NCI-H774 (cell line): ENCODE measurements around the gene GSS.

Experiments used
- DNase-seq: peaks from one replicate; lab custom pipeline; 2025; lab: John Stamatoyannopoulos, UW

Gene GSS

GRCh38 chr20:34993941-34994508 is 38.4 kb upstream of the GSS start:
- DNase-seq = no peak

DNA sequence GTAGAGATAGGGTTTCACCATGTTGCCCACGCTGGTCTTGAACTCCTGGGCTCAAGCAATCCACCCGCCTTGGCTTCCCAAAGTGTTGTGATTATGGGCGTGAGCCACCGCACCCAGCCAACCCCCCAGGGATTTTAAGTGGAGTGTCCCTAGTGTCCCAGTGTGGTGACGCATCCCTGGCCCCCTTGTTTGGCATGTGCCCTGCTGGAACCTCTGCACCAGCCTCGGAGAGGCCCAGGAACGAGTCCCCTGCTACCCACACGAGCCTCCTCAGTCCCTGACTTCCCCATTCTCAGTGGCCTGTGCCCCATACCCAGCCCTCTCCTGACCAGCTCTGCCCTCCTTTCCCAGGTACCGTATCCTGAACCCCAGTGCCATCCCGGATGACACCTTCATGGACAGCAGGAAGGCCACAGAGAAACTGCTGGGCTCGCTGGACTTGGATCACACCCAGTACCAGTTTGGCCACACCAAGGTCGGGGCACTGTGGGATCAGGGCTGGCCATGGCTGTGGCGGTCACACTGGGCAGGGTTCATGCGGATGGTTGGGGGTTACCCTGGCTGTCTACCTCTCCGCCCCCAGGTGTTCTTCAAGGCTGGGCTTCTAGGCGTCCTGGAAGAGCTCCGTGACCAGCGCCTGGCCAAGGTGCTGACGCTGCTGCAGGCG is 37.3 kb upstream of the GSS start:
- DNase-seq = no peak

DNA sequence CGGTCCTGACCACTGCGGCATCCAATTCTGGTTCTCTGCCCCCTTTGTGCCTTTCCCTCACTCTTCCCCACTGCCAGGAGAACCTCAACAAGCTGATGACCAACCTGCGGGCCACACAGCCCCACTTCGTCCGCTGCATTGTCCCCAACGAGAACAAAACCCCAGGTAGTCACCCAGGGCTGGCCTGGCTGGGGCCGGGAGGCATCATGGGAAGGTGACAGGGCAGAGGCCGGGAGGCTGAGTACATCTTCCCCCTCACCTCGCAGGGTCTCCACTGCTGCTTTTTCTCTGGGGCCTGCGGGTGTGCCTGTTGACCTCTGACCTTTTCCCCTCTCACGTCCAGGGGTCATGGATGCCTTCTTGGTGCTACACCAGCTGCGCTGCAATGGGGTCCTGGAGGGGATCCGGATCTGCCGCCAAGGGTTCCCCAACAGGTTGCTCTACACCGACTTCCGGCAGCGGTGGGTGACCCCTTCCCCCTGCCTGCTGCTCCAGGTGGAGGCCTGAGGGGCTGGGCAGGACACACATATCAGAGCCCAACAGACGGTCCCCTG is 35.1 kb upstream of the GSS start:
- no peak for DNase-seq

- no peak for DNase-seq
Observed at GRCh38 chr20:34990231-34990630, 34.6 kb upstream of the GSS start.

GRCh38 chr20:34989670-34990069 is 34.1 kb upstream of the GSS start:
- no peak for DNase-seq

DNA sequence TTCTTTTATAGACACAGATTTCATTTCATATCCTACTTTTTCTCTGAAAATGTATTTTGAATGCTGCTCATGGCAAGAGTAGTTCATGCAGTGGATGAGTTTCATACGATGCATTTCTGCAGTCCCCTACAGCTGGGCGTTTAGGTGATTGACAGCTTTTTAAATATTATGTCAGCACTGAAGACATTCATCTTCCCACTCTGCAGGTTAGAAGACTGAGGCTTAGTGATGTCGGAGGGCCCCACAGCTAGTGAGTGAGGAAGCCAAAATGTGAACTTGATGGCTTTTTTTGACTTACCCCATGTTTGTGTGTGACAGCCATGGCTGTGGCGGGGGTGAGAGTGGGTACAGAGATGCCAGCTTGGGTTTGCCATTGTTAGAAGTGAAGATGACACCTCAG is 33.5 kb upstream of the GSS start:
- no peak for DNase-seq

DNA sequence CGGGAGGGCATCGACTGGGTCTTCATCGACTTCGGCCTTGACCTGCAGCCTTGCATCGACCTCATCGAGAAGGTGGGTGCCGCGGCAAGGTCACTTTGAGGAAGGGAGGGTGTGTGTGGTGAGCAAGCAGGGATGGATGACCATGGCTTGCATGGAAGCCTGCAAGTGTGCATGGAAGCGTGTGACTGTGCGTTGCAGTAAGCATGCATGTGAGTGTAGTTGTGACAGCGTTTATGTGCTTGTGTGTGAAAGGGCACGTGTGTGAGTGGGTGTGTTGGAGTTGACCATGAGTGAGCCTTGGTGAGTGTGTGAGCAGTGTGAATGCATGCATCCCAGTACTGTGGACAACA is 32.6 kb upstream of the GSS start:
- DNase-seq = no peak

- no peak for DNase-seq
Observed at GRCh38 chr20:34987288-34988190, 31.9 kb upstream of the GSS start.

GRCh38 chr20:34986311-34987287 is 31.0 kb upstream of the GSS start:
- DNase-seq = no peak

GRCh38 chr20:34985461-34986310 is 30.1 kb upstream of the GSS start:
- no peak for DNase-seq

GRCh38 chr20:34984756-34985261 is 29.2 kb upstream of the GSS start:
- DNase-seq = no peak

GRCh38 chr20:34983995-34984735 is 28.6 kb upstream of the GSS start:
- DNase-seq = peak; percentile 76

DNA sequence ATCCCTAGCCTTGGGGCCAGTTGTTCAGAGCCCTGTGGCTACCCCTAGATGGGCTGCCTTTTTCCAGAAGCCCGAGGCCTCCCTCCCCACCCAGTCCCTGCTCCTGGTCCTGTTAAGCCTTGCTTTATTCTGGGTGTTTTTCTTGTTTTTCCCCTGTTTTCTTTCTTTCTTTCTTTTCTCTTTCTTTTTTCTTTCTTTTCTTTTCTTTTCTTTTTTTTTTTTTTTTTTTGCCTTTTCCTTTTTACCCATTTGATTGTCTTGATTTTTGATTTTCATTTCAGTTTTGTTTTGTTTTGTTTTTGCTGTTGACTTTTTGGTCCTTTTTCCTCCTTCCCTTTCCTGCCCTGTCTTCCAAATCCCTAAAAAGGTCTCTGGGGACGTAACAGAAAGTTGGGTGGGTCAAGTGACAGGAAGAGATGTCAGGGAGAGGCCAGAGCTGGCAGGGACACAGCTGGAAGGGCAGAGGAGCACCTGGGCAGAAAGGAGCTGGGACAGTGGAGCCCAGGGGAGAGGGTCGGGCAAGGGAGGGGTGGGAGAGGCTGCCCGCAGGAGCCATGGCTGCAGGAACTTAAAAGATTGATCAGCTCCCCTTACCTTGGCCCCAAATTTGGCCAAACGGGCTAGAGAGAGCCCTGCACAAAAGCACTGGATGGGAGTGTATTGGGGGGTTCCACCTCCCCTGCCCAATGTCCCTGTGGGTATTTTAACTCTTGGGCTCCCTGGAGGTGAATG is 27.6 kb upstream of the GSS start:
- DNase-seq = no peak

GRCh38 chr20:34982270-34983088 is 26.9 kb upstream of the GSS start:
- no peak for DNase-seq

DNA sequence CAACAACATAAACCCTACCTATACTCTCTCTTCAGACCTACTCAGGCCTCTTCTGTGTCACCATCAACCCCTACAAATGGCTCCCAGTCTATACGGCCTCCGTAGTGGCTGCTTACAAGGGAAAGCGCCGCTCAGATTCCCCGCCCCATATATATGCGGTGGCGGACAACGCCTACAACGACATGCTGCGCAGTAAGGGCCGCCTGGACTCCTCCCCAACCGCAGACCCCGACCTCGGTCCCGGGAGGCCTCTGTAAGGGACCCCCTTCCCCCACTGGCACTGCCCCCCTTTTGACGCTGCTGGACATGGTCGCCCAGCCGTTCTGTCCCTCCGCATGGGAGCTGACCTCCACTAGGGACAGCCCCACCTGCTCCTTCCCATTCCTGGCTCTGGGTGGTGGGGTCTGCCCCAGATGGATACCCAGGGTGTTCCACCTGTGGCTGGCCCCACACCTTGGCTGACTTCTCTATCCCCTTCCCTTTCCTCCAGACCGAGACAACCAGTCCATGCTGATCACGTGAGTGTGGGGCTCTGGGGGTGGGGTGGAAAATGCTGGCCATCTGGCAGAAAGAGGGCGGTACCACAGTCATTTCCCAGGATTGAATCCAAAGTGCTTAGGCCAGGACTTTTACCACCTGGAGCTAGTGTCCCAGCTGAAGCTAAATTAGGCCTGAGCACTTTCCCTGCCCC is 25.1 kb upstream of the GSS start:
- DNase-seq = peak; percentile 16

DNA sequence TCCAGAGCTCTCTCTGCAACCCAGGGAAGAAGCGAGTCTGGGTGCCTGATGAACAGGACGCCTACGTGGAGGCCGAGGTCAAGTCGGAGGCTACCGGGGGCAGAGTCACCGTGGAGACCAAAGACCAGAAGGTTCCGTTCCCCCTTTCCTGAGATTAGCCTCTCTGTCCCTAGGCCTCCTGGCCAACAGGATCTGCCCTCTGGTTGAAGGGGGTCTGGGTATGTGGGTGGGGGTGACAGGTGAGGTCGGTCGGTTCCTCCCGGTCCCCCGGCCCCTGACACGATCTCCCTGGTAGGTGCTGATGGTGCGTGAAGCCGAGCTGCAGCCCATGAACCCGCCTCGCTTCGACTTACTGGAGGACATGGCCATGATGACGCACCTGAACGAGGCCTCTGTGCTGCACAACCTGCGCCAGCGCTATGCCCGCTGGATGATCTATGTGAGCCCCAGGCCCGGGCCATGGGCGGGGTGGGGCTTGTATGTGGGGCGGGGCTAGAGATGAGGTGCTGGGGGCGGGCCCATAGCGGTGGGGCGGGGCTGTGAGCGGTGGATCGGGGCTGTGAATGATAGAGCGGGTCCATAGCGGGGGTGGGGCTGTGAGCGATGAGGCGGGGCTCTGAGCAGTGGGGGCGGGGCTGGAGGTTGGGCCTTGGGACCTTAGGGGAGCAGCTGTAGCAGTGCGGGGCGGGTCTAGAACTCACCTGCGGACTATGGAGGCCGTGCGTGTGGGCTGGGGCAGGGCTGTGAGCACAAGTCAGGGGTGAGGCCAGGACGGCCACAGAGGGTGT is 24.0 kb upstream of the GSS start:
- DNase-seq = no peak
